Activated CD8-positive, alpha-beta memory T cell treated with anti-CD3 and anti-CD28 coated beads, Interleukin-2, amount 50 U/mL, for 24 hours (primary cell): ENCODE results near the gene BCS1L.
A peak's percentile ranks its signal among the peaks of the same experiment; 100 is the strongest.

Source experiments
- DNase-seq: peaks from one replicate; pipeline ENCODE4 v3.0.0-alpha.2; 2020; ENCODE audit errors: extremely low read depth

BCS1L gene, protein sequence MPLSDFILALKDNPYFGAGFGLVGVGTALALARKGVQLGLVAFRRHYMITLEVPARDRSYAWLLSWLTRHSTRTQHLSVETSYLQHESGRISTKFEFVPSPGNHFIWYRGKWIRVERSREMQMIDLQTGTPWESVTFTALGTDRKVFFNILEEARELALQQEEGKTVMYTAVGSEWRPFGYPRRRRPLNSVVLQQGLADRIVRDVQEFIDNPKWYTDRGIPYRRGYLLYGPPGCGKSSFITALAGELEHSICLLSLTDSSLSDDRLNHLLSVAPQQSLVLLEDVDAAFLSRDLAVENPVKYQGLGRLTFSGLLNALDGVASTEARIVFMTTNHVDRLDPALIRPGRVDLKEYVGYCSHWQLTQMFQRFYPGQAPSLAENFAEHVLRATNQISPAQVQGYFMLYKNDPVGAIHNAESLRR

GRCh38 chr2:218659258-218659987 lies at the start of gene BCS1L, which contains the start of gene ZNF142:
TSS of gene BCS1L (plus strand) at chr2:218659683. CDS start at chr2:218660988, 1,305 bp downstream.
TSS of gene ZNF142 (minus strand) at chr2:218659623. CDS start at chr2:218656429, 3,194 bp downstream.
- peak; percentile 89 for DNase-seq

DNA sequence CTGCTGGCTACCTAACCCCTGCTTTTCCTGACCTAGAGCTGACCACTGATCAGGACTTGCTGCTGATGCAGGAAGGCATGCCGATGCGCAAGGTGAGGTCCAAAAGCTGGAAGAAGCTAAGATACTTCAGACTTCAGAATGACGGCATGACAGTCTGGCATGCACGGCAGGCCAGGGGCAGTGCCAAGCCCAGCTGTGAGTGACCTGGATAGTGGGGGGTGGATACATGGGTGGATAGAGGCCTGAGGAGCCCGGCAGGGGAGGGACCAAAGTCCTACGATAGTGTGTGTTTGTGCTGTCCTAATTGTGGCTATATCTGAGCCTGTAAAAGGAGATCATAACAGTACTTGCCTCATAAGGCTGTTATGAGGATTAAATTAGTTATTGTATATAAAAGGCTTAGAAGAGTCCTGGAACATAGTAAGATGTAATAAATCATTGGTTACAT lies 43.6 kb upstream of the BCS1L start:
- DNase-seq = no peak

DNA sequence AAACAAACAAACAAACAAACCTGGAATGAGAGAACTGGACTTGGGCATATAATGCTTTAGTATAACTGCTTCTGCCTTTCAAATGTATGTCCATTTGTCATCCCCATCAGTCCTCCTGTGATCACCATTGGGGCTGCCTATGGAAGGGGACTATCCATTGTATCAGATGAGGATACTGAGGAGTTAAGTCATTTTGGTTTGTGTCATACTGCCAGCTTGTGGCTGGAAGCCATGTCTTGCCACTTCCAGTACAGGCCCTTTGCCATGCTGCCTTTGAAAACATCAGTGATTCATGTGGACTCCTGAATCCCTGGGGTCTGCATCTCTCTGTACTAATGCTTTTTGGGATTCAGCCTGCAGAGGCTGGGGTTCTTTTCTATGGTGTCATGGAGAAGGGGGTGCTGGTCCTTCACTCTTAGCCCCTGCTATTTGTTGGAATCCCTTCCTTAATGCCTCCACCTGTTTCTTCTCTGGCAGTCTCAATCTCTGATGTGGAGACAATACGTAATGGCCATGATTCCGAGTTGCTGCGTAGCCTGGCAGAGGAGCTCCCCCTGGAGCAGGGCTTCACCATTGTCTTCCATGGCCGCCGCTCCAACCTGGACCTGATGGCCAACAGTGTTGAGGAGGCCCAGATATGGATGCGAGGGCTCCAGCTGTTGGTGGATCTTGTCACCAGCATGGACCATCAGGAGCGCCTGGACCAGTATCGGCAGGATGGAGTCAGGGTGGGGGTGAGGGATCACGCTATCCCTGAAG lies 41.2 kb upstream of the BCS1L start:
- DNase-seq = no peak

- DNase-seq = no peak
Observed at GRCh38 chr2:218621007-218621406, 38.5 kb upstream of the BCS1L start.

DNA sequence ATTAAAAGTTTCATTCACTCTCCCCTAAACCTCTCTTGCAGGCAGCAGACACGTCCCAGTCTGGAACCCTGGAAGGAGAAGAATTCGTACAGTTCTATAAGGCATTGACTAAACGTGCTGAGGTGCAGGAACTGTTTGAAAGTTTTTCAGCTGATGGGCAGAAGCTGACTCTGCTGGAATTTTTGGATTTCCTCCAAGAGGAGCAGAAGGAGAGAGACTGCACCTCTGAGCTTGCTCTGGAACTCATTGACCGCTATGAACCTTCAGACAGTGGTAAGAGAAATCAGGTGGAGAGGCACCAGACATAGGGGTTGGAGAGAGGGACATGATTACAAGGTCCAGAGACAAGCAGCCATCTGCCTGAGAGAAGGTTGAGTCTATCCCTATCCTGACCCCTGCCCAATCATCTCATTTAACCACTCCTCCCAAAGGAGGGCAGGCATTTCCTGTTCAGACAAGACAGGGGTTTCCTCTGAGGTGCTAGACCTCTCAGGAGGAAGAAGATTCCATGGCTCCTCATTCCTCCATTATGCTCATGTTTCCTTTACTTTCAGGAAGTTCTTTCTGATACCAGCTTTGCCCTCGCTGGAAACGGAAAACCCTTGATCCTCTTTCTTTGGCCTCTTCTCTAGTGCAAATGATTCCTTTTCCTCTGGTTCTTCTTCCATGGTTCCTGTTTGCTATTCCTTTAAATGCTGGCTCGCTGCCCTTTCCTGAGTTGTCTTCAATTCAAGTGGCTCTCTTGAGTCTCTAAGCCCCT lies 36.7 kb upstream of the BCS1L start:
- no peak for DNase-seq

DNA sequence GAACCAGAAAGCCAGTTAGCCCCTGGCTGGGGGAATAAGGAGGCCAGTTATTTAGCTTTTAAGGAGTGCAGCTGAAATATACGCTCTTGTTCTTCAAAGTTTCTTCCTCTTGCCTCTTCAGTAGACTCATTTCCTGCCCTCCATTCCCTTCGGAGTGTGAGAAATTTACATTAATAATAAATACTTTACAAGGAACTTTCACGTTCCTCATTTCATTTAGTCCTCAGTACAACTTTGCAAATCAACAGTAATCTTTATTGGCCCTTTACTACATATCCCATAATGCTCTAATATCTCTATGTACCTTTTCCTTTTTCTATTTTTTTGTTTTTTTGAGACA lies 36.1 kb upstream of the BCS1L start:
- no peak for DNase-seq

GRCh38 chr2:218626369-218626768 lies 33.1 kb upstream of the BCS1L start:
- no peak for DNase-seq

- no peak for DNase-seq
Observed at GRCh38 chr2:218627939-218628338, 31.5 kb upstream of the BCS1L start.

- no peak for DNase-seq
Observed at GRCh38 chr2:218631837-218632236, 27.6 kb upstream of the BCS1L start.

DNA sequence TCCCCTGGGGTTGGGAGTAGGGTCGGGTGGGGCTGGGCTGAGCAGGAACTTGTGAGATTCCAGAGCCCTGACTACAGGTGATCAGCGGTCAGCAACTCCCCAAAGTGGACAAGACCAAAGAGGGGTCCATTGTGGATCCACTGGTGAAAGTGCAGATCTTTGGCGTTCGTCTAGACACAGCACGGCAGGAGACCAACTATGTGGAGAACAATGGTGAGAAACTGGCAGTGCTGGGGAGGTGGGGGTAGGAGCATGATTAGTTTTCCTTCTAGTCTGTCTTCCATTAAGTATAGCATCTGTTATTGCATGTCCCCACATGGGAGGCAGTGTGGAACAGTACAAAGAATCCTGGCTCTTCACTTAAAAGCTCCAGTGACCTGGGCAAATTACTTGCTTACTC lies 23.8 kb upstream of the BCS1L start:
- DNase-seq = no peak

DNA sequence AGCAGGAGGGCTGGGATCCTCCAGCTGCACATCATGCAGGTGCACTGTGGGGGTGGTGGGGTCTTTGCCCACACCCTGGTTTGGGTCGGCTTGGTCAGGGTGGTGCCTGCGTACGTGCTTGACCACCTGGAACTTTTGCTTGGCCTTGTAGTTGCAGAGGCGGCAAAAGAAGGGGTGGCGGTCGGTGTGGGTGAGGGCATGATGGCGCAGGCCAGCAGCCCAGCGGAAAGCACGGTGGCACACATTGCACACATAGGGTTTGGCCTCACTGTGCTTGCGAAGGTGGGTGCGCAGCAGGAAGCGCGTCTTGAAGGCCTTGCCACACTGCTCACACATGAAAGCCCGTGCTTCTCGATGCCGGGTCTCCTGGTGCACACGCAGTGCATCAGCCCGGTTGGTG lies 21.1 kb upstream of the BCS1L start:
- no peak for DNase-seq

DNA sequence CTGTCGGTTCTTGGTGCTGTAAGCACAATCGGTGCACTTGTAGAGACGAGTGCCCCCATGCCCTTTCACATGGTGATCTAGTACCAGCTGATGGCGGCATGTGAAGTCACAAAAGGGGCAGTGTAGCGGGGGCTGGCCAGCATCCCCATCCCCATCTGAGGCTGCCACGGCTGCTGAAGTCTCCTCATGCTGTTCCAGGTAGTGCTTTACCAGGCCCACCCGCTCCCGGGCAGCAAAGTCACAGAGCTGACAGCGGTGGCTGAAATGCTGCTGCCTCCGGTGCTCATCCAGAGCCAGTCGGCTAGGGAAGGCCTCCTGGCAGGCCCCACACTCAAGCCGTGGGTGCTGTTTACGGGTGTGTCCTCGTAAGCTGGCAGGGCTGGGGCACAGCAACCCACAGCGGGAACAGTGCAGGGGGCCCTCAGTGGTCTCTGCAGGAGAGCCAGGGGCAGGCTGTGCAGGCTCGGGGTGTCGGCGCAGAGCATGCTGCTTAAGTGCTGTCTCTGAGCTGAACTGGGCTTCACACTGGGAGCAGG lies 17.3 kb upstream of the BCS1L start:
- no peak for DNase-seq

DNA sequence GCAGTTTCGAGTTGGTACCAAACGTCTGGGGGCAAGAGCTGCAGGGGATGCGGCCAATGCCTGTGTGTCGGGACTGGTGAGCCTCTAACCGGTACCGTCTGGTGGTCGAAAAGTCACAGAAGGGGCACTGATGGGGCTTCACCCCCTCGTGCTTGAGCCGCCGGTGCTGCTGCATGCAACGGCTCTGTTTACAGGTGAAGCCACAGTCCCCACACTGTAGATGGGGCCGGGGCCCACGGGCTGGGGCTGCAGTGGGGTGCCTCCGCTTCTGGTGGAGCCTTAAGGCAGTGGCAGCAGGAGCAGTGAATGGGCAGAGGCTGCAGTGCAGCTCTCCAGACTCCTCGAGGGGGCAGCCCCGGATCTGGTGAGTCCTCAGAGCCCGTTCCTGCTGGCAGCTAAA lies 16.7 kb upstream of the BCS1L start:
- no peak for DNase-seq

DNA sequence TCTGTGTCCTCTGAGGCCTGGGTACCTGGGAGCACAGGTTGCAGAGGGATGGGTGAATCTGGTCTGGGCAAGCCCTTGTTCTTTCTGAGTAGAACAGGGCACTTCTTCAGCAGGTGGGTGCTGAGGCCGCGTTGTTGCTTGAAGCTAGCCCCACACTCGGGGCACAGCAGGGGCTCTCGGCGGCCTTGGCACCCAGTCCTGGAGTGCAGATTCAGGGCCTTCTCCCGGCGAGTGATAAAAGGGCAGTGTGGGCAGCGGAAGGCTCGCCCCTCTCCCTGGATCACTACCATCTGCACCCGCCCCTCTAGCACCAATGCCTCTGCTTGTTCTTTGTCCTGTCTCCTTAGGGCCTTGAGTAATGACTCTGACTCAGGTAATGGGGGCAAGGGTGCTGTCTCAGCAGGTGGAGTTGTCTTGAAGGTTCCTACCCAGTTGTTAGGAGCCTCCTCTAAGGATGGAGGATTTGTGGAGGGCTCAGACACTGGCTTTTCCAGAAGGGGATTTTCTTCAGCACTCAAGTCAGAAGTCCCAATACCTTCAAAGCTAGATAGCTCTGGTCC lies 15.7 kb upstream of the BCS1L start:
- no peak for DNase-seq

DNA sequence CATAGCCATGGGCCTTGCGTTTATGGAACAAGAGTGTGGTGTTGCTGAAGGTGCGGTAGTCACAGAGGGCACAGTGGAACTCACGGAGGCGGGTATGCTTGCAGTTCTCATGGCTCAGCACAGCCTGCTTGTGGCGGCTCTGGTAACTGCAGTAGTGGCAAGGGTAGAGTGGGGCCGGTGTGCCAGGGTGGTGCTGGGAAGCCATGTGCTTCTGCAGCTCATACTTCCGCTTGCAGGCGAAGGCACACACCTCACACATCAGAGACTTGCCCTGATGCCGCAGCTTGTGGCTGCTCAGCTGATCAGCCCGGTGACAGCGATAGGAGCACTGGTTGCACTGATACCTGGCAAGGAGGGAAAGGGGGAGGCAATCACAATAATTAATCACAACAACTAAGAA lies 14.8 kb upstream of the BCS1L start:
- no peak for DNase-seq

DNA sequence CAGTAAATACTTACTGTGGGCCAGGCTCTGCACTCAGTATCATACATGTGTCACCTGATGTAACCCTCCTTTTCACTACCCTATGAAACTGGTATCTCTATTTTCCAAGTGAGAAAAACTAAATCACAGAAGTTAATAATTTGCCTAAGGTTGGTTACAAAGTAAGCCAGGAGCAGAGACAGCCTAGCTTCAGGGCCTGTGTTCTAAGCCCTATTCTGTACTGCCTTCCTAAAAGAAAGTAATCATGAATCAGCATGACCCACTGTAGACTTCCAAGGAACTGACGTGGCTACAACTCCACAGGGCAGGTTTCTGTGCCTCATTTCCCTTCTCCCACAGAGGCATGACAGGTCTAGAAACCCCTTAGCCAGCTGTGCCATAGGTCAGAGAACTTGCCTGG lies 14.4 kb upstream of the BCS1L start:
- DNase-seq = no peak

DNA sequence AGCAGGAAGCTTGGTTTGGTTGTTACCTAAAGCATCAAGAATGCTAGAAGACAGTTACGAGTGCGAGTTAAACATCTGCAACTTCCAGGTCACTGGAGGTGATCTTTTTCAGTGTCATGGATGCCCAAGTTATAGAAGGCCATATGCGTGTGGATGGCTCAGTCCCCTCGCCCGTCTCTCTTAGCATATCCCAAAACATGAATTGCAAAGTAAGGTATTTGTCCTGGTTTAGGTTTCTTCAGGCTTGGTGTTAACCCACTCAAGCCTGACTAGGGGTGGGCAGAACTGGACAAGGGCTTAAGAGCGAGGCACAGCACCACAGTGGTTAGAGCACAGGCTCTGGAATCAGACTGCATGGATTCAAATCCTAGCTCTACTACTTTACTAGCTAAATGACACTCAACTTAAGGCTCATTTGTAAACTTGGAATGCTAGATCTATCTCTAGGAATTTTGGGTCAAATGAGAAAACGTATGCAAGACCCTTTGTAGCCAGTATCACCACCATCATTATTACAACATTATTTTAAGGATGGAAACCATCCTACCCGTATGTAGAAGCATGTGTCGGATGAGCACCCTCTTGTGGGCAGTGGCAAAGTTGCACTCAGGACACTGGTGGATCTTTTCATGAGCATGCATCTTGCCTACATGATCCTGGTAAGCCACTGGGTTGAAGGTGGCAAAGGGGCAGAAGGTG lies 11.2 kb upstream of the BCS1L start:
- no peak for DNase-seq

- DNase-seq = no peak
Observed at GRCh38 chr2:218648787-218649100, 10.7 kb upstream of the BCS1L start.

- no peak for DNase-seq
Observed at GRCh38 chr2:218655751-218656150, 3.7 kb upstream of the BCS1L start.

GRCh38 chr2:218658671-218659257 lies 719 bp upstream of the BCS1L start:
- DNase-seq = no peak
